Mononuclear cell (primary cell): ENCODE measurements around the gene NDNF. TPM values are rescaled to one million over a fixed set of nuclear protein-coding genes. Genes with fewer than 3 reads are reported as not detected.

Experiments
- H3K27me3 ChIP-seq: 2 replicates; pipeline ENCODE4 v1.6.0; 2011; ENCODE audit warnings: low read length, control low read depth; ENCODE audit not compliant: insufficient read depth
- H3K4me1 ChIP-seq: 2 replicates; pipeline ENCODE4 v1.5.1; 2011; ENCODE audit warnings: mild to moderate bottlenecking, low read length, control low read depth; ENCODE audit not compliant: insufficient read depth
- H3K4me3 ChIP-seq: 2 replicates; pipeline ENCODE4 v1.5.1; 2011; ENCODE audit warnings: mild to moderate bottlenecking, low read length, moderate library complexity
- H3K9me3 ChIP-seq: 2 replicates; pipeline ENCODE4 v1.5.1; 2011; ENCODE audit warnings: low read depth, mild to moderate bottlenecking, control low read depth, low read length
- total RNA-seq: library from RNA; depleted of rRNA; stranded (reverse); fragments of >200 nt; gene quantifications from one replicate; pipeline ENCODE4 v1.2.3, GENCODE V29; 2012

The NDNF gene
- total RNA-seq, 1 donor, result not detected

DNA sequence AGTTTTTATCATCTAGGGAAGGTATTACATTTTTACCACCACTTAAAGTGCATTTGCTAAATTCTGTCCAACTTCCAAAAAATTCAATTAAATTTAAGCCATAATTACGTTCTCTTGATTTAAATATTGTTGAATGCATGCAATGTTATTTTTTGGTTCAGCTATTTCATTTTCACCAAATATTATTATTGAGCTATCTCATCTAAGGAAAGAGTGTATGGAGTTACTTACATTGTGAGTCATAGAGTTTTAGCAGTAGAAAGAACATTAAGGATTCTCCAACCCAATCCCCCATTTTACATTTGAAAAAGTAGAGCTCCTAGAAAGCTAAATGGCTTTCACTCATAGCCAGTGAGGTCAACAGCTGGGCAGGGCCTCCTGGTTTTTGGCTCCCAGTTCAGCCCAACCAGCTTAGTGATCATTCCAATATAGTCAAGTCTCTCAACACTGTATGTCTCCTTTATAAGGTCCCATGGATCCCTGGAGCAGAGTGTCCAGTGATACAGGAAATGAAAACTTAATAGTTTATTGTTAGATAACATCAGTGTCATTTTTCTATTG lies 60.5 kb downstream of the NDNF start:
- Histone ChIP-seq H3K9me3 (no peaks in the 10 kb centered on the region), H3K4me1 (no peaks in the 10 kb centered on the region), H3K27me3 (no peaks in the 10 kb centered on the region), H3K4me3 (no peak overlapping the region)

DNA sequence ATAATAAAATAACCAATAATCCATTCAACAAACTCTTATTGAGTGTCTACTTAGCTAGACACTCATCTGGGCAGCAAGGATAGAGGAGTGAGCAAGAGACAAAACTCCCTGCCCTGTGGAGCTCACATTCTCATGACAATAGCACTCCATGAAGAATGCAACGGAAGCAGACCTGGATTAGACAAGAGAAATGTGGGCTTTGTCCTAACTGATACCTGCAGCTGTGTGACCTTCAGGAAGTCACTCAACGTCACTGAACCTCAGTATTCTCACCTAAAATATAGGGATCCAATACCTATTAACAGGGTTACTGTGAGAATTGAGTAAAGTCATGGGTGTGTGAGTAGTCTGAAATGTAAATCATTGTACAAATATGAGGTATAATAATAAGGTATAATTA lies 61.2 kb downstream of the NDNF start:
- H3K4me3 ChIP-seq, result no peak overlapping the region
- no peaks in the 10 kb centered on the region for H3K4me1 ChIP-seq
- no peaks in the 10 kb centered on the region for H3K27me3 ChIP-seq
- H3K9me3 ChIP-seq, result no peaks in the 10 kb centered on the region

DNA sequence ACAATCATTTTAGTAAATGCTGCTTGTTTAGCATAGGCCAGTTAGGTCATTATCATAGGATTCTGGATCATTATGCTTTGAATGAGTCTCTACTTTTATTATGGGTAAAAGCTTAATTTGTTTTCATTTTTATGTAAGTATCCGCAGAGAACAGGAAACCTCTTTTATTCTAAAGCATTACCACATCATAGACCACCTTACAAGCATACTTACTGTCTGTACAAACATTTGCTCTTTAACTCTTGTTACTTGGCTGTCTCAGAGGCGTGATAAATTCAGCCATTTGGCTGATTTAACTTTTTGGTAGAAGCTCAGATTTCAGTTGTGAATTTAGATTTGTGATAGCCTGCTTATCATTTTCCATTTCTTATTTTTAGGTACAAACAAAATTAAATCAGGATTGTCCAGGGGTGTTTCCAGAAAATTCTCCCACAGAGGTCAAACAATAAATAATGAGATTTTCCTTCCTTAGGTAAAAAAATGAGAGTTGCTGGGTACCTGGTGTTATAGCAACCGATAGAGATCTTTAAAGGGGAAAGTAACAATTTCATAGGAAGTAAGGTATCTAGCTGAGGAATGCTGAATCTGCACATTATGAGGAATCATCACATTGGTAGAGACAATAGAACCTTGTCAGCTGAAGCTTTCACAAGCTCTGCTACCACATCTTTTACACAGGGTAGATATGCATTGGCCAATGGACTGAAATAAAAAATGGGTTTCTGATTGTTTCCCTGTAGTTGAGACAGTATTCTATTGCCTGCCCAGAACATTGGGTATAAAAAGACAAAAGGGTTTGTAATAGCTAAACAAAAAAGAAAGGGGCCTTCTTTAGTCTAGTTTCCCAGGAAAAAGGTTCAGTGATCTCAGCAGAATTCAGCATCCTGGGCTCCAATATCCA lies 62.5 kb downstream of the NDNF start:
- Histone ChIP-seq H3K4me1 (no peaks in the 10 kb centered on the region), H3K4me3 (no peak overlapping the region), H3K9me3 (no peaks in the 10 kb centered on the region), H3K27me3 (no peaks in the 10 kb centered on the region)

- H3K27me3 ChIP-seq, result no peaks in the 10 kb centered on the region
- H3K9me3 ChIP-seq, result no peaks in the 10 kb centered on the region
- H3K4me3 ChIP-seq, result no peak overlapping the region
- no peaks in the 10 kb centered on the region for H3K4me1 ChIP-seq
These were observed 64.7 kb downstream of the NDNF start for GRCh38 chr4:121007660-121008059.

- no peak overlapping the region for H3K4me3 ChIP-seq
- H3K27me3 ChIP-seq, result no peaks in the 10 kb centered on the region
- no peaks in the 10 kb centered on the region for H3K4me1 ChIP-seq
- no peaks in the 10 kb centered on the region for H3K9me3 ChIP-seq
These were observed 68.5 kb downstream of the NDNF start for GRCh38 chr4:121003863-121004262.

DNA sequence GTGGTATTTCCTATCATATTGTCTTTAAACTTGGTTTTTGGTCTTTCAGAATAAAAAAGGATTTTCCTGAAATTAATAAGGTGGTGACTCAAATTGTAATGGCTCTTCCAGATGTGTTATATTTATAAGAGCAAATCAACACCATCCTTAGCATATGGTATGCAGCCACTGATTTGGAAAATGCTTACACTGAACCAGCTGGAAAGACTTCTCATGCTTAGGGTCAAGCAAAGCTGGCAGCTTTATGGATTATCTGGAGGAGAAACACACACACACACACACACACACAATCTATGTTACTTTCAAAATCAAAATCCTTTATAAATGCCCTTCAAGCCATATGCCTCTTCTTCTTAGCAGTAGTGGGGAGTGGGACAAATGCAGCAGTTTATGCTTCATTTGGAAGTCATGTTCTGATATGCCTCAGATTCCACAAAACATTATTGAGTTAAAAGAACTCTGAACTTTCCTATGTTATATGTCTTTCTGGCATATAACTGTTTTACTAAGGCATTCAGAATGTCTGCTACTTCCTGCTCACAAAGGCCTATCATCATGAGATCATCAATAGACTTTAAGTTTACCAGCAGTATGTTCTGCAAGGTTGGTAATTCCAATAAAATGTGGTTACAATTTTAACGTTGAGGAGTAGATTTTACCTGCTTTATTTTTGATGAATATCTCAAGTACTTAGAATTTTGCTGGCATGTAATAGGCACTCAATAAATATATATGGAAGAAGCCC lies 76.9 kb downstream of the NDNF start:
- Histone ChIP-seq H3K9me3 (no peaks in the 10 kb centered on the region), H3K4me1 (no peaks in the 10 kb centered on the region), H3K4me3 (no peak overlapping the region), H3K27me3 (no peaks in the 10 kb centered on the region)

- H3K27me3 ChIP-seq, result no peaks in the 10 kb centered on the region
- H3K4me3 ChIP-seq, result no peak overlapping the region
- H3K4me1 ChIP-seq, result no peaks in the 10 kb centered on the region
- no peaks in the 10 kb centered on the region for H3K9me3 ChIP-seq
These were observed 77.8 kb downstream of the NDNF start for GRCh38 chr4:120994521-120994920.

- H3K4me3 ChIP-seq, result no peak overlapping the region
- H3K4me1 ChIP-seq, result no peaks in the 10 kb centered on the region
- H3K27me3 ChIP-seq, result no peaks in the 10 kb centered on the region
- no peaks in the 10 kb centered on the region for H3K9me3 ChIP-seq
These were observed 80.5 kb downstream of the NDNF start for GRCh38 chr4:120991885-120992284.

DNA sequence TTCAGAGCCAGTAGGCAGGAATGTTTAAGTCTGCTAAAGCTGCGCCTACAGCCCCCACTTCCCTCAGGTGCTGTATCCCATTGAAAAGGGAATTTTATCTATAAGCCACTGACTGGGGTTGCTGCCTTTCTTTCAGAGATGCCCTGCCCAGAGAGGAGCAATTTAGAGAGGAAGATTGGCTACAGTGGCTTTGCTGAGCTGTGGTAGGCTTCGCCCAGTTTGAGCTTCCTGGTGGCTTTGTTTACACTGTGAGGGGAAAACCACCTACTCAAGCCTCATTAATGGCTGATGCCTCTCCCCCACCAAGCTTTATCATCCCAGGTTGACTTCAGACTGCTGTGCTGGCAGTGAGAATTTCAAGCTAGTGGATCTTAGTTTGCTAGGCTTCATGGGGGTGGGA lies 82.1 kb downstream of the NDNF start:
- Histone ChIP-seq H3K4me1 (no peaks in the 10 kb centered on the region), H3K4me3 (no peak overlapping the region), H3K9me3 (no peaks in the 10 kb centered on the region), H3K27me3 (no peaks in the 10 kb centered on the region)

Other genes starting within 250 kb of the NDNF start
- gene PRDM5, start 149.8 kb downstream of the NDNF start, total RNA-seq, result 0.94 TPM
- 0.73 TPM for gene TNIP3, start 91.8 kb upstream of the NDNF start, total RNA-seq